Muscle of leg (tissue), 11 donors: ENCODE data around the gene PIWIL4. TPM values are rescaled to one million over a fixed set of nuclear protein-coding genes. Genes with fewer than 3 reads are reported as not detected.
A peak's percentile ranks its signal among the peaks of the same experiment; 100 is the strongest.
"Not testable (repeated sequence)": the region's sequence is repeated elsewhere in the genome, so short reads cannot be mapped to it uniquely, and the experiment has no call there.

Experiments used
- DNase-seq: peaks from one replicate; pipeline ENCODE4 v3.0.0; 2013
- H3K27ac ChIP-seq: one replicate; pipeline ENCODE4 v1.5.1; 2013; ENCODE audit warnings: mild to moderate bottlenecking, low read length, control low read depth
- H3K27me3 ChIP-seq: one replicate; pipeline ENCODE4 v1.6.1; 2013; ENCODE audit warnings: low read length; ENCODE audit not compliant: control insufficient read depth, insufficient read depth
- H3K36me3 ChIP-seq: one replicate; pipeline ENCODE4 v1.6.1; 2013; ENCODE audit warnings: low read length; ENCODE audit not compliant: control insufficient read depth, insufficient read depth
- H3K4me1 ChIP-seq: one replicate; pipeline ENCODE4 v1.6.1; 2013; ENCODE audit warnings: low read length; ENCODE audit not compliant: control insufficient read depth, insufficient read depth
- H3K4me3 ChIP-seq: one replicate; pipeline ENCODE4 v1.5.1; 2013; ENCODE audit warnings: low read length, control low read depth
- H3K9me3 ChIP-seq: replicated peaks from 2 replicates; pipeline ENCODE4 v1.6.1; 2013; ENCODE audit warnings: low read depth, low read length; ENCODE audit not compliant: control insufficient read depth
- WGBS: methylation state at CpG from one replicate; pipeline ENCODE4 v1.1.5; 2013; ENCODE audit warnings: missing lambda C conversion rate; ENCODE audit not compliant: insufficient coverage; 5-methylcytosine and 5-hydroxymethylcytosine counted together
- polyA plus RNA-seq, 8 donors: library from polyadenylated mRNA; unstranded; fragments of 120-200 nt; gene quantifications; one replicate each; pipeline versions ENCODE4 v1.2.1 to v1.2.3, GENCODE V29; 2013; ENCODE audit warnings: inconsistent platforms in 1 of 8, low replicate concordance in 1 of 8; ENCODE audit not compliant: insufficient read length in 8 of 8, insufficient read depth in 1 of 8
- total RNA-seq: library from RNA; stranded (reverse); fragments of 120-200 nt; gene quantifications from one replicate; pipeline ENCODE4 v1.2.4, GENCODE V29; 2013

PIWIL4 gene
- total and polyA plus RNA-seq, 9 donors = 2.6 to 5.2 (median 3.6) TPM

GRCh38 chr11:94632356-94632755 lies 65.2 kb downstream of the PIWIL4 start:
- Histone ChIP-seq H3K9me3 (peaks cover 3% of the 10 kb centered on the region), H3K27ac (no peak overlapping the region), H3K27me3 (no peaks in the 10 kb centered on the region), H3K4me3 (no peak overlapping the region), H3K4me1 (no peaks in the 10 kb centered on the region), H3K36me3 (no peaks in the 10 kb centered on the region)
- no peak for DNase-seq
- no CpG with 5 or more reads among the region's 2 CpGs for WGBS

GRCh38 chr11:94635072-94635471 lies 67.9 kb downstream of the PIWIL4 start:
- peaks cover 8% of the 10 kb centered on the region for H3K4me1 ChIP-seq
- whole genome bisulfite sequencing = no CpG with 5 or more reads among the region's 2 CpGs
- no peaks in the 10 kb centered on the region for H3K36me3 ChIP-seq
- no peaks in the 10 kb centered on the region for H3K27me3 ChIP-seq
- H3K27ac ChIP-seq = no peak overlapping the region
- DNase-seq = no peak
- no peak overlapping the region for H3K4me3 ChIP-seq
- H3K9me3 ChIP-seq = no peaks in the 10 kb centered on the region

GRCh38 chr11:94636388-94636949 lies 69.3 kb downstream of the PIWIL4 start:
- H3K36me3 ChIP-seq = no peaks in the 10 kb centered on the region
- no peak overlapping the region for H3K4me3 ChIP-seq
- H3K27me3 ChIP-seq = no peaks in the 10 kb centered on the region
- H3K4me1 ChIP-seq = peaks cover 8% of the 10 kb centered on the region
- no peak overlapping the region for H3K27ac ChIP-seq
- no peak for DNase-seq
- H3K9me3 ChIP-seq = no peaks in the 10 kb centered on the region
- WGBS = no CpG with 5 or more reads among the region's 2 CpGs

- H3K9me3 ChIP-seq = no peaks in the 10 kb centered on the region
- peaks cover 8% of the 10 kb centered on the region for H3K4me1 ChIP-seq
- peak; percentile 14 for DNase-seq
- peak overlapping the region; percentile 68 for H3K27ac ChIP-seq
- no peaks in the 10 kb centered on the region for H3K27me3 ChIP-seq
- no peaks in the 10 kb centered on the region for H3K36me3 ChIP-seq
- H3K4me3 ChIP-seq = no peak overlapping the region
- WGBS = no CpG with 5 or more reads among the region's 4 CpGs
These were observed 71.2 kb downstream of the PIWIL4 start for GRCh38 chr11:94638301-94638901.

- 58% methylated on average over 2 of the region's 4 CpGs for WGBS
- no peak overlapping the region for H3K4me3 ChIP-seq
These were observed 71.8 kb downstream of the PIWIL4 start for GRCh38 chr11:94638902-94639373.

GRCh38 chr11:94639901-94640721 lies 72.9 kb downstream of the PIWIL4 start:
- 78% methylated on average over 6 of the region's 13 CpGs for WGBS
- no peaks in the 10 kb centered on the region for H3K27me3 ChIP-seq
- peaks cover 8% of the 10 kb centered on the region for H3K4me1 ChIP-seq
- no peak overlapping the region for H3K4me3 ChIP-seq
- H3K36me3 ChIP-seq = no peaks in the 10 kb centered on the region
- DNase-seq = no peak
- no peaks in the 10 kb centered on the region for H3K9me3 ChIP-seq
- H3K27ac ChIP-seq = no peak overlapping the region

More at GRCh38 chr11:94638902-94639373, 71.8 kb downstream of the PIWIL4 start:
- H3K27me3 ChIP-seq = no peaks in the 10 kb centered on the region
- no peaks in the 10 kb centered on the region for H3K36me3 ChIP-seq
- DNase-seq = peak; percentile 73
- peaks cover 8% of the 10 kb centered on the region for H3K4me1 ChIP-seq
- no peaks in the 10 kb centered on the region for H3K9me3 ChIP-seq
- peak overlapping the region; percentile 68 for H3K27ac ChIP-seq

- peak; percentile 16 for DNase-seq
- Histone ChIP-seq H3K4me1 (peaks cover 8% of the 10 kb centered on the region), H3K4me3 (no peak overlapping the region), H3K27ac (no peak overlapping the region), H3K27me3 (no peaks in the 10 kb centered on the region), H3K9me3 (no peaks in the 10 kb centered on the region), H3K36me3 (no peaks in the 10 kb centered on the region)
- 56% methylated on average over 1 of the region's 8 CpGs for WGBS
These were observed 74.1 kb downstream of the PIWIL4 start for GRCh38 chr11:94641167-94641761.

GRCh38 chr11:94643186-94643585 lies 76.0 kb downstream of the PIWIL4 start:
- H3K36me3 ChIP-seq, H3K9me3 ChIP-seq, DNase-seq, H3K4me1 ChIP-seq, H3K27me3 ChIP-seq, H3K4me3 ChIP-seq, H3K27ac ChIP-seq: not testable (repeated sequence)
- 58% methylated on average over 5 of the region's 8 CpGs for WGBS

- WGBS = 51% methylated on average over 2 of the region's 3 CpGs
- Histone ChIP-seq H3K27ac (no peak overlapping the region), H3K27me3 (no peaks in the 10 kb centered on the region), H3K36me3 (no peaks in the 10 kb centered on the region), H3K9me3 (no peaks in the 10 kb centered on the region), H3K4me1 (peaks cover 7% of the 10 kb centered on the region), H3K4me3 (no peak overlapping the region)
- no peak for DNase-seq
These were observed 80.8 kb downstream of the PIWIL4 start for GRCh38 chr11:94647926-94648325.

- H3K27me3 ChIP-seq = no peaks in the 10 kb centered on the region
- H3K36me3 ChIP-seq = no peaks in the 10 kb centered on the region
- peaks cover 7% of the 10 kb centered on the region for H3K4me1 ChIP-seq
- WGBS = no CpG with 5 or more reads among the region's 2 CpGs
- no peak for DNase-seq
- H3K27ac ChIP-seq = no peak overlapping the region
- no peaks in the 10 kb centered on the region for H3K9me3 ChIP-seq
- H3K4me3 ChIP-seq = no peak overlapping the region
These were observed 81.6 kb downstream of the PIWIL4 start for GRCh38 chr11:94648789-94649188.
